ENCODE data around the gene ABL1.

The ABL1 gene

DNA sequence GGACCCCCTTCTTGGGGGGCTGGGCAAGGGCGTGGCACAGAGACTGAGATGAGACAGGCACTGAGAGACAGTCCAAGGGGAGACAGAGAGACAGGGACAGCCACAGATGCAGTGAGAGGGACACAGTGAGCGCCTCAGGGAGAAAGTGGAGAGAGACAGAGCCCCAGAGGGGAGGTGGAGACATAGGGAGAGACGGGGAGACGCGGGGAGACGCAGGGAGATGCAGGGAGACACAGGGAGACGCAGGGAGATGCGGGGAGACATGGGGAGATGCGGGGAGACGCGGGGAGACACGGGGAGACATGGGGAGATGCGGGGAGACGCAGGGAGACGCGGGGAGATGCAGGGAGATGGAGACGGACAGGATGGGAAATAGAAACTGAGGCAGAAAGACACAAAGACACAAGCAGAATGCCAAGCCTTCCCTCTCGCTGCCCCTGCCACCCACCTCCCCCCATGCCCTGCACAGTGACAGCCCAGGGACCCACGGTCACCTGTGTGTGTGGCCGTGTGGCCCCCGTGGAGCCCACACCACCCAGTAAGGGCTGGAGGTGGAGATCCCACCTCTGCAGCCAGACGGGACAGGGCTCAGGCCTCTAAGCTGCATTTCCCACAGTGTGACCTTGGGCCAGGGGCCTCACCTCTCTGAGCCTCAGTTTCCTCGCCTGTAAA, 95.2 kb downstream of the ABL1 start:
- TF ChIP-seq, protein P1, sequence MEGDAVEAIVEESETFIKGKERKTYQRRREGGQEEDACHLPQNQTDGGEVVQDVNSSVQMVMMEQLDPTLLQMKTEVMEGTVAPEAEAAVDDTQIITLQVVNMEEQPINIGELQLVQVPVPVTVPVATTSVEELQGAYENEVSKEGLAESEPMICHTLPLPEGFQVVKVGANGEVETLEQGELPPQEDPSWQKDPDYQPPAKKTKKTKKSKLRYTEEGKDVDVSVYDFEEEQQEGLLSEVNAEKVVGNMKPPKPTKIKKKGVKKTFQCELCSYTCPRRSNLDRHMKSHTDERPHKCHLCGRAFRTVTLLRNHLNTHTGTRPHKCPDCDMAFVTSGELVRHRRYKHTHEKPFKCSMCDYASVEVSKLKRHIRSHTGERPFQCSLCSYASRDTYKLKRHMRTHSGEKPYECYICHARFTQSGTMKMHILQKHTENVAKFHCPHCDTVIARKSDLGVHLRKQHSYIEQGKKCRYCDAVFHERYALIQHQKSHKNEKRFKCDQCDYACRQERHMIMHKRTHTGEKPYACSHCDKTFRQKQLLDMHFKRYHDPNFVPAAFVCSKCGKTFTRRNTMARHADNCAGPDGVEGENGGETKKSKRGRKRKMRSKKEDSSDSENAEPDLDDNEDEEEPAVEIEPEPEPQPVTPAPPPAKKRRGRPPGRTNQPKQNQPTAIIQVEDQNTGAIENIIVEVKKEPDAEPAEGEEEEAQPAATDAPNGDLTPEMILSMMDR (IDR thresholded peaks at IDR 0.05), result no peak

- TF ChIP-seq, protein P1 (IDR thresholded peaks at IDR 0.05), result no peak
These were observed 95.8 kb downstream of the ABL1 start for GRCh38 chr9:130930804-130931349.

- TF ChIP-seq, protein P1 (IDR thresholded peaks at IDR 0.05), result no peak
These were observed 96.6 kb downstream of the ABL1 start for GRCh38 chr9:130931508-130932254.

GRCh38 chr9:130932255-130933079, 97.4 kb downstream of the ABL1 start:
- TF ChIP-seq, protein P1 (IDR thresholded peaks at IDR 0.05), result no peak

GRCh38 chr9:130933114-130934046, 98.3 kb downstream of the ABL1 start:
- TF ChIP-seq, protein P1 (IDR thresholded peaks at IDR 0.05), result no peak

DNA sequence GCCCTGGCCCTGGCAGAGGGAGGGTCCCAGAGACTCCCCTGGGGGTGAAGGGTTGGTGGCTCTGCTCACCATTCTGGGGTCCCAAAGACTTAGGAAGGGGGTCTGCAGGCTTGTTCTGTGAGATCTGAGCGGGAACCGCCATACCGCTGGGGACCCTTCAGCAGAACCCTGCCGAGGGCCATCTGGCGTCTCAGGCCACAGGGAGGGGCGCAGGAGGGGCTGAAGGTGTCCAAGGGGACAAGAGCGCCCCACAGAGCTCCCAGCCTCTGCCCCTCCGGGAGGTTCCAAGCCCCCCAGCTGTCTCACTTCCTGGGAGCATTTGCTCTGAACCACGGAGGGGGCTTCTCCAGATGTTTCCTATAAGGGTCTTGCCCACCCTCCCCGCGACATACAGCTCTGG, 99.2 kb downstream of the ABL1 start:
- TF ChIP-seq, protein P1 (IDR thresholded peaks at IDR 0.05), result no peak
